ENCODE data around the gene FBXL13.
"Not testable (repeated sequence)": the region's sequence is repeated elsewhere in the genome, so short reads cannot be mapped to it uniquely, and the experiment has no call there.

FBXL13 gene

DNA sequence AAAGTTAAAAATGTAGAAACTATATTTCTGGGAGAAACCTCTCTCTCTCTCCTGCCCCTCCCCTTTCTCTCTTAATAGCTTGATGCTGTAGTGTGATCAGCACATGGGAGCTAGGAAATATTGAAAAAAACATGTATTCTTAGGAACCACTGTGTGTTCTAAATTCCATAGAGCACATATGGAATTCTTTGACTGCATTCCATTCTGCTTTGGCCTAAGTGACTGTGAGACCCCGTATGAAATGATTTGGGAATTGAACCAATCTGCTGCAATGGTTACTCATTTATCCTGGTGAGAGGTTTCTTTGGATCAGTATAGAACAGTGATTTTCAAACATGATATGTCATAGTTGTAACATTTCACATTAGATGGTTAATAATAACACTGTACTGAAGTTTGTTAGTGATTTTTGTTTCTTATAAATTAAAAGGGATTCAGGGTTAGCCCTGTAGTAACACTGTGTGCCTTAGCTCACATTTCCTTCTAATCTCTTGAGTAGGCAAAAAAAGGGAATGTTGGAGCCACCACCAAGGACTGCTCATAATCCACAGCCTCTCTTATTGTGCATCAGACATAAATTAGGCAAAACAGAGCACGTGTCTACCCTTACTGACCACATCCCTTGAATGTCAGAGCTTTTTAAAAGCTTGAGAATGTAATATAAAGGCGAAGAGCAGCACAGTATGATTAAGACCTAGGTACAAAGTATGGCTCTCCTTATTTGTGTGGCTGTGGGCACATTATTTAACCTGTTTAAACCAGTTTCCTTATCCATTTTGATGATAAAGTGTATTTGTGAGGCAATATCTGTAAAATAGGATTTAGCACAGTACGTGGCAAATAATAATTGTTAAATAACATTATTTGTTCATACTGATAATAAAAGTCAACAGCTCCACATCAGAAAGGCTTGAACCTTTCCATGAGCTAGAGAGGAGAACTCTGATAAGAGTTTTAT, 256.7 kb downstream of the FBXL13 start:
- no peak for DNase-seq (ENCODE audit: low read depth)

DNA sequence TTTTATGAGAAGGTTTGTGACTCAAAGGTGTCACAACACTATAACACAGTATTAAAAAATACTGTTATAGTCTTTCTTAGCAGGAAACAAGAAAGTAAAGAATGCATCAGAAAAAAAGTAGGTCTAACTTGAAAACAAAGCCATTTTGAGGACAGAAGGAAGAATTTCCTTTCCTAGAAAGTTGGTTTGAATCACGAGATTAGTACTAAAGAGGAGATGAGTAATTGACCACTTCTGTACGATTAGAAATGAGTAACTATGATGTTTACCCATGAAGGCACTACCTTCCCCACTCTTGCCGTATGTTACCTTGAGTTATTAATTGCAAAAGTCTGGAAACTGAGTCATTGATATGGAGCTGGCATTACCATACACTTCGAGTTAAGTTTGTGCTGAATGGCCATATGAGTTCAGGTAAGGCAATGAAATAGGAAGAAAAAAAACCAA, 260.5 kb downstream of the FBXL13 start:
- DNase-seq (ENCODE audit: low read depth), result peak; percentile 52

DNA sequence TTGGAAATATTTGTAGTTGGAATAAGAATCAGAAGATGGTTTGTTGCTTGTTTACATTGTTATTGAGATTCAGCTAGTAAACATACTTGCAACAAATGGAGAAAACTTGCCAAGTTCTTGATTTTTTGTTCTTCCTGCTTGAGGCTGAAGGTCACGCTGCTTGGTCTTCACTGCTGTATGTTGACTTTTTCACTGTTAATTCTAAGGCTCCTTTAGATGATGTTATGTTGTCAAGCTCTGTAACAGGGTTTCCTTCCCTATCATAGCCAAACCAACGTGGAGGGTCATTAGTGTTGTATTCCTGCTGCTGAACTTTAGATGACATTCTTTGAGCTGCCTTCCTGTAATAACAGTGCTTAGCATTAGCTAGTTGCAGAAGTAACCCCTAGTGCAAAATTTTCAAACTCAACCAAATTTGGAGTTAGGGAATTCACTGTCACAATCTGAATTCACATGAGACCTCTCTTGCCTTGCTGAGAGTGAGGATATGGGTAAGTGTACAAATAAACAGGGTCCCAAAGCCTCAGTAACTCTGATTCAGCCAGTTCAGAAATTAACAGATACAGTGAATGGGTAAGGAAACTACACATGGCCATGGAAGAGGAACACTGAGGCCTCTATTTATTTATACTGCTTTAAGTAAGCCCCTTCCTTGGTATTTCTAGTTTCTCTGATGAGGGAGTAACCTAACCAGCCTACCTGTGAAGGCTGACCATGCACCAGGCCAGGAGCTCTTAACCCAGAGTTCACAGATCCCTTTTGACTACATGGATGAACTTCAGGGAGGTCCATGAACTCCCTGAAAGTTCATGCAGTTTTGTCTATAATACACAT, 261.2 kb downstream of the FBXL13 start:
- no peak for DNase-seq (ENCODE audit: low read depth)

DNA sequence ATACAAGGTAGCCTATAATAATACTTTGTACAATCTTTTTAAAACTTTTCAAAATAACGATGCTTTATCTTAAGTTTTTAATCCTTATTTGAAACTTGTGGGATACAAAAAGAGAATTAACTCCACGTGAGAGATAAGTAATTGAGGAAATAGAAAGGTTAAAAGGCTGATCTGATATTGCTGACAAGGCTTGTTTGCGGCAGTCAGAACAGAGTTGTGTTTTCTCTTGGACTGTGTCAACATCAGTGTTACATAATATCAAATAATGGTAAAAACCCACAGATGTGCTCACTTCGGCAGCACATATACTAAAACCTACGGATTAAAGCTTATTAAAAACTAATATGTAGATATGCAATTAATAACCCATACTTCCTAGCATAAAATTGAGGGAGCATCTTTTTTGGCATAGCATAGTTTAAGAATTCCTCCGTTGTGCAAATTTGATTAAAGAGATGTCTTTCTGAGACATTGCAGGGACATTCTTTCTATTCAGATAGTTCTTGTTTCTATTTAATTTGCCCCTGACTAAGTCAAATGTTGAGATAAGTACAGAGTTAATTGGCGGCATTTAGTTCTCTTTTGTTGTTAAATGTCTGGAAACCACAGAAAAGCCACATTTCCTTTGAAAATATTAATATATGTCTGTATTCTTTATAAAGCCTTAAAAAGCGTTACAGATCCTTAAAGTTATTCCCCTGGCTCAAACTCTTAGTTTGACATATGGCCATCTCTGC, 262.5 kb downstream of the FBXL13 start:
- DNase-seq (ENCODE audit: low read depth), result no peak

DNA sequence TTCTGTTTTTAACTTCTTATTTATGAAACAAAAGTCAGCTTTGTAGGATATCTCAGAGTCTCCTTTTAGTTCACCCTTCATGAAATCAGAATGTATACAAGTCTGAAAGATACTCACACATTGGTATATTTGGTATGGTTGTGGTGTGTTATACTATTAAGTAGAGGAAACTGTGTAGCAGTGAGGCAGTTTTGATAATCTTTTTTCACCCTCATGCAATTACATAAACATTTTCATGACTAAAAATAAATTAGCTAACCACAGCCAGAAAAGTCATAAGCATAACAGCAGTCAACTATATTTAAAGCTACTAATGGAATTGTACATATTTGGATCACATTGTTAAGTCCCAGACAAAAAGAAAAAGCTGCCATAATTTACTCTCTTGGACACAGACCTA, 263.7 kb downstream of the FBXL13 start:
- peak; percentile 21 for DNase-seq (ENCODE audit: low read depth)

DNA sequence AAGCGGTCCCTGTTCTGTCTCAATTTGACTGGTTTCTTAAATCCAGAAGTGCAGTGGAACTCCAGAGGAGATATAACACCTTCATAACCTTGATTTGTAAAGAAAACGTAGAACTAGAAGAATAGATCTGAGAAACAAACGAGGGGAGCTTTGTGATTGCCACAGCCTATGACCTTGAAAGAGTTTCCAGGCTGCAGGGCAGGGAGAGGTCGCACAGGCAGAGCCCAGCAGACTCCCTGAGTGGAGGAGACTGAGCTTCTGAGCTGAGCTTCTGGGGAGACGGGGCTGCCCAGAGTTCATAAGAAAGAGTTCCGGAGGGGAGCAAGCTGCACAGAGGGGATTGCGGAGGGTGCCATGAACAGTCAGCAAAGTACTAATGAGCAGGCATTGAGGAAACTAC, 268.0 kb downstream of the FBXL13 start:
- no peak for DNase-seq (ENCODE audit: low read depth)

DNA sequence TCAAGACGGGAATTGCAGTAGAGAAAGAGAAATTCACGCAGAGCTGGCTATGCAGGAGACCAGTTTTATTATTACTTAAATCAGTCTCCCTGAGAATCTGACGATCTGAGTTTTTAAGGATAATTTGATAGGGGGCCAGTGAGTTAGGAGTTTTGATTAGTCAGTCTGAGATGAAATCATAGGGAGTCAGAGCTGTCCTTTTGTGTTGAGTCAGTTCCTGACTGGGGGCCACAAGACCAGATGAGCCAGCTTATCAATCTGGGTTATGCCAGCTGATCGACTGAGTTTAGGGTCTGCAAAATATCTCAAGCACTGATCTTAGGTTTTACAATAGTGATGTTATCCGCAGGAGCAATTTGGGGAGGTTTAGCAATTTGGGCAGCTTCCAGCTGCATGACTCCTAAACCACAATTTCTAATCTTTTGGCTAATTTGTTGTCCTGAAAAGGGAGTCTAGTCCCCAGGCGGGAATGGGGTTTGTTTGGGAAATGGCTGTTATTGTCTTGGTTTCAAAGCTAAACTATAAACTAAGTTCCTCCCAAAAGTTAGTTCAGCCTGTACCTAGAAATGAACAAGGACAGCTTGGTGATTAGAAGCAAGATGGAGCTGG, 278.5 kb downstream of the FBXL13 start:
- DNase-seq (ENCODE audit: low read depth), result peak; percentile 39

DNA sequence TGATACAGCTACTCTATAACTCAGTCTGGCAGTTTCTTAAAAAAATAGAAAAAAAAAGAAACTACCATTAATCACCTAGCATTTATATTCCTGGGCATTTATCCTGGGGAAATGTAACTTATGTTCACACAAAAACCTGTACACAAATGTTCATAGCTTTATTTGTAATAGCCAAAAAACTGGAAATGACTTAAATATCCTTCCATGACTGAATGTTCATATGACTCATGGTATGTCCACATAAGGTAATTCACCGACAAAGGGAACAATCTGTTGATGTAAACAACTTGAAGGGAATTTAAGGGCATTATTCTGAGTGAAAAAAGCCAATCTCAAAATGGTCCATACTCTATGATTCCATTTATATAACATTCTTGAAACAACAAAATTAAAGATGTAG, 280.0 kb downstream of the FBXL13 start:
- not testable (repeated sequence) for DNase-seq (ENCODE audit: low read depth)

DNA sequence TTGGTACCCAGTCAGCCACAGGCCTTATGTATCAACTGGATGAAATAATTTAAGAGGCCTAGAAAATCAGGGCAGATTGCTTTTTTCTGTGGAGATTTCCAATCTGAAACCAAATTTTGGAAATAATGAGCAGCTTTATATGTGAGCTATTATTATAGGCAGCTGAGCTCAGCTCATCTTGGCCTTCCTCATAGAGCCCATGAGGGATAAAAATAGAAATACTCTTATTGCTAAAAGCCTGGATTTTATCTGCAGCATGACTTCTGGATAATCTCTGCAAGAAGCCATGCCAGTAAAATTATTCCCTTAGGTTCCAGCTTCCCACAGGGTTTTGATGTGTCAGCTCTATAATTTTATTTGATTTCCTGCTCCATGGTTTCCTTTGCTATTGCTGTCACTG, 282.8 kb downstream of the FBXL13 start:
- not testable (repeated sequence) for DNase-seq (ENCODE audit: low read depth)

DNA sequence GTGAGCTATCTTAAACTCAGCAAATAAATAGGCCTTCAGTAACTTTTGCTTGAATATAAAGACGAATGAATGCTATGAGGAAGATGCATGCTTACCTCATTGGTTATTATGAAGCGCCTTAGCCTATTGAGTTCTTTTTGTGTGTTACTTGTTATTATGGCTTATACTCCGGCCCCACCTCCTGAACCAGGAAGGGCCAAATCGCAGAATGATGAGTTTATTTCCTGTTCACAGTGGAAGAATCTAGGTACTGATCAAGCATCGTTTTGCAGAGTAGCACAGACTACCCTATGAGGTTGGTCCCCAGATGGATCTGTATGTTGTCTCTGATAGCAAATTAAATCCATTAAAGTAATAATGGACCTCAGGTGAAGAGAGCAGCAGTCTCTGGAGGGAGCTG, 283.2 kb downstream of the FBXL13 start:
- not testable (repeated sequence) for DNase-seq (ENCODE audit: low read depth)

DNA sequence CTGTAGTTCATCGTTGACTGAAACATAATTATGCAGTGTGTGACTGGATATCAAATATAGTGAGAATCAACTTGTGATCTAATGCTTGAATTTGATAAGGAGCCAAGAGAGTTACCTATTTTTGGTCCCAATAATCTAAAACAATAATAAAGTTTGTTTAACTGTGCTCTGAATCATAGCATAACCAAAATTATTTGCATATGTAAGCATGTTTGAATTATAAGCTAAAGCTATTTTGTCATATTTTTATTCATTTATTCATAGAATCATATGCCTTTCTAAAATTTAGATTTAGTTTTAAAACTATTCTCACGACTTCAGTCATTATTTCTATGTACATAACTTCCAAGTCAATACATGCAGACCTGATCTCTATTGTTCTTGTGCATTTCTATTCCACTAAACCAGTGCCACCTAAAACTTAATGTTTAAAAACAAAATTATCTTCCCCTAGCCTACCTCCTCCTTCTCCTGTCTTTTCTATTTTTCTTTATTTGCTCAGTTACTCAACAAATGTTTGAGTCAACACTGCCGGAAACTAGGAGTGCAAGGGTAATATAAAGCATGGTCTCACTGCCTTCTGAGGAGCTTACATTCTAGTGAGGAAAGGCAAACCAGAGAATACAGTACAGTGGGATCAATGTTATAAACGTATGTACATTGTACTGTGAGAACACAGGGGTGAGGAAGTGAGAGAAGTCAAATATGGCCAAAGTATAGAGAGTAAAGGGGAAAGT, 284.1 kb downstream of the FBXL13 start:
- not testable (repeated sequence) for DNase-seq (ENCODE audit: low read depth)

DNA sequence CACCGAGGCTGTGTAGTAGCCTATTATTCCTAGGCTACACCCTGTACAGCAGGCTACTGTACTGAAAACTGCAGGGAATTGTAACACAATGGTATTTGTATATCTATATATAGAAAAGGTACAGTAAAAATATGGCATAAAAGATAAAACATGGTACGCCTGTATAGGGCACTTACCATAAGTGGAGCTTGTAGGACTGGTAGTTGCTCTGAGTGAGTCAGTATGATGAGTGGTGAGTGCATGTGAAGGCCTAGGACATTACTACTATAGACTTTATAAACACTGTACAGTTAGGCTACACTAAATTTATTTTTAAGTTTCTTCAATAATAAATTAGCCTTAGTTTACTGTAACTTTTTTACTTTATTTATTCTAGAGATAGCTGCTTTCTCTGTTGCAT, 285.8 kb downstream of the FBXL13 start:
- DNase-seq (ENCODE audit: low read depth), result not testable (repeated sequence)

DNA sequence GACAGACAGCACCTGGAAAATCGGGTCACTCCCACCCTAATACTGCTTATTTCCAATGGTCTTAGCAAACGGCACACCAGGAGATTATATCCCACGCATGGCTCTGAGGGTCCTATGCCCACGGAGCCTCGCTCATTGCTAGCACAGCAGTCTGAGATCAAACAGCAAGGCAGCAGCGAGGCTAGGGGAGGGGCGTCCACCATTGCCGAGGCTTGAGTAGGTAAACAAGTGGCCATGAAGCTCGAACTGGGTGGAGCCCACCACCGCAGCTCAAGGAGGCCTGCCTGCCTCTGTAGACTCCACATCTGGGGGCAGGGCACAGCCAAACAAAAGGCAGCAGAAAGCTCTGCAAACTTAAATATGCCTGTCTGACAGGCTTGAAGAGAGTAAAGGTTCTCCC, 293.7 kb downstream of the FBXL13 start:
- not testable (repeated sequence) for DNase-seq (ENCODE audit: low read depth)

DNA sequence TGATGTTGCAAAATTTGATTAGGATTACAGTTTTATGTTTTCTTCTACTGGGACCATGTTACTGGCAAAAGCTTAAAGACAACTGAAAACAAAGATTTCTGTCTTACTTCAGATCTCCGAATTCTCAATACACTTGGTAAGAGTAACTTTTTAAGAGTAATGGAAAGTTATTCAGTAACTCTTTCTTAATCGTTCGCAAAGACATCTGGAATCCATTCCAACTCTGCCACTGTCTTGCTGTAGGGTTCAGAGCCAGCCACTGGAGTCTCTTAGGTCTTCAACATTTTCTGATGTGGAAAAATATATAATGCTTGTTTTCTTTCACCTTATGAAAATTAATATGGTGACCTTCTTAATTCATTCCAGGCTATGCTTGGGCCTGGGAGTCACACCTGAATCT, 295.9 kb downstream of the FBXL13 start:
- DNase-seq (ENCODE audit: low read depth), result not testable (repeated sequence)

DNA sequence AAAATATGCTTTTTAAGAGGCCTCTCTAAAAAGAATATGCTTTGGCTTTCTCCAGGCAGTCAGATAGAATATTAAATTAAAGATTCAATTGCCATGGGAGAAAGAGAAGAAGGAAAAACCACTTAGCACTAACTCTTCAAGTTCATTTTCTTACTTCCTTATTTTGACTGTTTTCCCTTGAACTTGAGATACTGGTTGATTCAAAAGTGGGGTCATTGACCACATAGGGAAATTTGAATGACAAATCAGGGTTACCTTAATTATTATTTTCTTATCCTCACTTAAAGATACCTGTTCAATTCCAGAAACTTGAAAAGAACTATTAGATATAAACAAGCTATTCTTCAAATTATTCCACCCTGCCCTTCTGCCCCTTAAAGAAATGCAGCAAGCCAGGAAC, 298.4 kb downstream of the FBXL13 start:
- not testable (repeated sequence) for DNase-seq (ENCODE audit: low read depth)

DNA sequence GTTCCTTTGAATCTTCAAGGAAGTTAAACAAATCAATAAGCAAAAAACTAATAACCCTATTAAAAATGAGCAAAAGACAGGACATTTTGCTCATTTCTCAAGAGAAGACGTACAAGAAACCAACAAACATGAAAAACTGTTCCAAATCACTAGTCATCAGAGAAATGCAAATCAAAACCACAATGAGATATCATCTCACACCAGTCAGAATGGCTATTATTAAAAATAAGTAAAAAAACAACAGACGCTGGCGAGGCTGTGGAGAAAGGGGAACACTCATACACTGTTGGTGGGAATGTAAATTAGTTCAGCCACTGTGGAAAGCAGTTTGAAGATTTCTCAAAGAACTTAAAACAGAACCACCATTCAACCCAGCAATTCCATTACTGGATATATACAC, 304.1 kb downstream of the FBXL13 start:
- not testable (repeated sequence) for DNase-seq (ENCODE audit: low read depth)

DNA sequence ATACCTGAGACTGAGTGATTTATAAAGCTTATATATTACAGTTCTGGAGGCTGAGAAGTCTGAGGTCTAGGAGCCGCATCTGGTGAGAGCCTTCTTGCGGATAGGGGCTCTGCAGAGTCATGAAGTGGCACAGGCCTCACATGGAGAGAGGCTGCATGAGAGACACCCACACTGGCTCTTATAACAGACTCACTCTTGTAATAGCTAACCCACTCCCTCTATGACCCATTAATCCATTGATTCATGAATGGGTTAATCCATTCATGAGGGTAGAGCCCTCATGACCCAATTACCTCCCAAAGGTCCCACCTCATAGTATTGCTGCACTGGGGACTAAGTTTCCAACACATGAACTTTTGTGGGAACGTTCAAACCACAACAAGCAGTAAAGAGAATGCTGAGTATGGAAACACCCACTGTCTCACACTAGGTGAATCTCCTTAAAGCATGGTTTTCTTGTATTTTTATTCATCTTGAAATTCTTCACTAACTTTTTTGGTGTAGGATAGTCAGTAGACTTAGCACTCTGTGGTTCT, 304.9 kb downstream of the FBXL13 start:
- not testable (repeated sequence) for DNase-seq (ENCODE audit: low read depth)

DNA sequence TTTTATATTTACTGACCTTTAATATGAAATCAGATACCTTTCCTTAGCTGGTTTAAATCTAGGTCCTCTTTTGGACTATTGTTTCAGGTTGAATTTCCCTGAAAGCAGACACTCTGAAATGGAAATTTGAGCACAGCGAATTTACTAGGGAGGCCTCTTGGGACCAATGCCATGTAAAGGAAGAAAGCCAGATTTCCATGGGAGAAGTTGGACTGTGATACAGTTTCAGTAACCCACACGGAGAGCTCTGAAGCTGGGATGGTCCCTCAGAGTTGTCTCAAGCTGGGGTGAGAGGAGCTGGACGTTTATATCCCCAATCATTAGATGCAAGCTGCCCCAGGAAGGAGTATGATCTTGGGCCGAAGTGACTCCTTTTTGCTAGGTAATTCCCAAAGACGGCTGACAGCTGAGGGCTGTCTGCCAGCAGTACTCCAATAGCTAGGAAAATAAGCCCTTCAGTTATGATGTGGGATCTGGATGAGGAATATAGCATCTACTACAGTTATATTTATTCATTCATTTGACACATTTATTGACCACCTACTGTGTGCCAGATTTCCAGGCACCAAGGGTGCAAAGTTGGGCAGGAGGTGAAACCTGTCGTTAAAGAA, 311.2 kb downstream of the FBXL13 start:
- not testable (repeated sequence) for DNase-seq (ENCODE audit: low read depth)
